HG03354 (cell line): ENCODE results near the gene KLHL40.

Experiments
- ATAC-seq: cut with Tn5 transposase; IDR thresholded peaks from one replicate; pipeline ENCODE4 v1.9.1; 2021; ENCODE audit warnings: mild to moderate bottlenecking; ENCODE audit not compliant: unreplicated experiment, poor library complexity, severe bottlenecking

Gene KLHL40

DNA sequence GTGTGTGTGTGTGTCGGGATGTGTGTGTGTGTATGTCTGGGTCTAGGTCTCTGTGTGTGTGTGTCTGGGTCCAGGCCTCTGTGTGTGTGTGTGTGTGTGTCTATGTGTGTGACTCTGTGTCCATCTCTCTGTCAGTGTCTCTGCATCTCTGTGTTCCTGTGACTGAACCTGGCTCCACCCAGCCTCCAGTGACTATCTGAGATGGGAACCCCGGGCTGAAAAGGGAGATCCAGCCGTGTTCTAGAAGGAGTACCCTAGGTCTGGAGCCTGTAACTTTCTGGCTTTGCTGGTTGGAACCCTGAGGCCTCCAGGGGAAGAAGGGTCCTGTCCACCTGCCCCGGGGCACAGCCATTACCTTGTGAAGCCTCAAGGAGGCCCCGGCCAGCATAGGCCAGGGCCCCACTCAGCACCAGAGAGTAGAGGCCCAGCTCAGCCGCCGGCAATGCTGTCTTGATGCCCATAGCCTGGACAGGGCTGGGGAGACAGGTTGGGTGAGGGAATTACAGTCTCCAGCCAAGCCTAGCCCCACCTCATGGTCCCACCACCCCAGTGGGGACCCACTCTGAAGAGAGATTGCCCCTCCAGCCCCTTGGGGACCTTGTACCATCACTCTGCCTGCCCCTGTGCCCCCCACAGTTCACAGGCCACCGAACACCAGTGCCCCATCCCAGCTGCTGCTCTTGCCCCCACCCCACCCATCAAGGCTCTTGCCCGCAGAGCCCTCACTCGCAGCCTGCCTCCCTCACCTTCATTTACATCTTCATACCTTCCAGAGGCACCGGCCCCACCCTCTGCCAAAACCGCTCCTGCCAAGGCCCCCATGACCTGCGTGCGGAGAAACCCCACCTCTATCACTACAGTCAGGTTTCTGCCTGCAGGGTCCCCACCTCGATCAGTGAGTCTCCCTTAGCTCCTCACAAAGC lies 15.3 kb downstream of the KLHL40 start:
- ATAC-seq = no peak

DNA sequence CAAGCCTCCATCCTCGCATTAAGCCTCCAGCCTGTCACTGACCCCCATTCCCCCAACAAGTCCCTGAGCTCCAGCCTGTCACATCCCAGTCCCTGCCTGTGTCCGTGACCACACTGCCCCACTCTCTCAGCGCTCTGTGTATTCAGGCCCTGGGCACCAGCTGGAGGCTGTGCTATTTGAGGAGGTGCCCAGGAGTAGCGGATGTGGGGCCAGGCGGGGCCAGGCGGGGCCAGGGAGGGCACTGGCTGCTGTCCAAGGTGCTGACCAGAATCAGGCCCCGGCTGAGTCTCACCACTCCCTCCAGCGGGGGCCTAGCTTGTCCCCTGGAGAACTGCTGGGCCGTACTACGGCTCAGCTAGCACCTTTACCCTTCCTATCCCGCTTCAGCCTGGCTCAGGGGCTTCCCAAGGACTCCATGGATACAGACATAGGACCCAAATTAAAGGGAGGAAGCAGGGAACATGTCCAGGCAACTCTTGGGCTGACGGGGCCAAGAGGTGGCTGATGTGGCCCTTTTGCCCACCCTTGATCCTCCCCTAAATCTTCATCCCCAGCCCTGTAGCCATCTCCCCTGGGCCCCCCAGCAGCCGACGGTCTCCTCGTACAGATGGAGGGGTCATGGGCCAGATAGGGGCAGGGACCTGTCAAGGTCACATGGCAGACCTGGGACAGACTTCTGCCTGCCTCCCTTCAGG lies 16.2 kb downstream of the KLHL40 start:
- no peak for ATAC-seq

DNA sequence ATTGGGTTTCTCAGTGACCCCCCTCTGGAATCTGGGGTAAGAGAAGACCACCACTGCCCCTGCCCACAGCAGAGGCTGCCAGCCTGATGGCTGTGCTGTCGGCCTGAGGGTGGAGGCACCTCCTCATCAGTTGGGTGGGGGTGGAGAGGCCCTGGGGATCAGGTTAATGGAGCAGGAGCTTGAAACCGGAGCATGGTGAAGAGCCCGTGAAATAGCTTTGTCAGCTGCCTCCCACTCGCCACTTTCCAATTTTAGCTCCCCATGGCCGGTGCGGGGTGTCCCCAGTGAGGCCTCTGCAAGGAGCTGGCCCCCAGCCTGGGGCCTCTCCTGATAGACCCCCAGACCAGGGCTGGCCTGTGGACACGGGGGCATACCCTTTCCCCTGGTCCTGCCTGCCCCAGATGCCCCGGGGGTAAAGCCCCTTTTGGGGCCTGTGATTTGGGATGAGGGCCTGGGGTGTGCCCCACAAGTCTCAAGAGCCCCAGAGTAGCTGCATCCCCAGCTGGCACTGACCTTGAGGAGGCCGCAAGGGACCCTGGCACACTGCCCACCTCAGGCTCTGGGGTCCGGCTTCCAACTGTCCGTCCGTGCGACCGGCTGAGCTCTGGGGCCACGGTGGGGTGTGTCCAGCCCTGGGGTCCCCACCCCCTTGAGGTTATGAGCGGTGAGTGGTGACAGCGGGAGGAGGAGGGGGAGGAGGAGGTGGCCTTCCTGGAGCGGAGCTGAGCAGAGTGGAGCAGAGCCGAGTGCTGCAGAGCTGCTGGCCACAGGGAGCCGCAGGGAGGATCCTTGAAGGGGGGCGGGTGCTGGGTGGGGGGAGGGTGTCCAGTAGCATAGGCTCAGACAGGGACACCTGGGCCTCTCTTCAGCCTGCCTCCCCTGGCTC lies 17.0 kb downstream of the KLHL40 start, which contains the start of gene HHATL:
HHATL (minus strand) TSS at position 733 of the 886 bp plus-strand sequence. CDS start 1,972 bp downstream, outside the sequence.
- no peak for ATAC-seq

GRCh38 chr3:42702982-42703694 lies 17.8 kb downstream of the KLHL40 start:
- ATAC-seq = no peak

GRCh38 chr3:42703695-42704025 lies 18.3 kb downstream of the KLHL40 start:
- ATAC-seq = no peak

- no peak for ATAC-seq
Measured at GRCh38 chr3:42704136-42704841, 19.0 kb downstream of the KLHL40 start.

DNA sequence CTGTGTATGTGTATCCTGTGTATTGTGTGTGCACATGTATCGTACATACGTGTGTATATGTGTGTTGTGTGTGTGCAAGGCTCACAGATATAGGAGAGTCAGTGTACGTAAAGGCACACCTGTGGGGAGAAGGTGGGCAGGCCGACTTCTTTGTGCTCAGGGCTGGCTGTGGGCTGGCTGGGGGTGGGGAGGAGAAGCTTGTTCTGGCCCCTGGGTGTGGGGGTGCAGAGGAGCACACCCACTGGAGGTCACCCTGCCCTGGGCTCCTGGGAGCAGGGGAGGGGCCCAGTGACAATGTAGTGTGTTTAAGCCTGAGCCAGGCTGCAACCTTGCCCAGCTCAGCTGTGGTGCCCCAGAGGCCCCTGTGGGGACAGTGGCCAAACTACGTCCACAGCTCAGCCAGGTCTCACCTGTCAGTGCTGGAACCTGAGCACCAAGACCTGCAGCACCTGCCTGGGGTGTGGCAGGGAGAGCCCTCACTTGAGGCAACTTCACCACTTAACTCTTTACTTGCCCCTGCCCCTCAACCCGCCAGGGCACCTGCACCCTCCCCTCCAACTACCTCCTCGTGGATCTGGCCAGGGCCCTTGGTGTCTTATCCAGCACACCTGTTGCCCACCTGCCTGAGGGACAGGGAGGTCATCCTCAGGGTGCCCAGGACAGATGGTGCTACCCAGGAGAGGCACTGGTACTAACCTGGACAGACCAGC lies 19.9 kb downstream of the KLHL40 start:
- no peak for ATAC-seq

DNA sequence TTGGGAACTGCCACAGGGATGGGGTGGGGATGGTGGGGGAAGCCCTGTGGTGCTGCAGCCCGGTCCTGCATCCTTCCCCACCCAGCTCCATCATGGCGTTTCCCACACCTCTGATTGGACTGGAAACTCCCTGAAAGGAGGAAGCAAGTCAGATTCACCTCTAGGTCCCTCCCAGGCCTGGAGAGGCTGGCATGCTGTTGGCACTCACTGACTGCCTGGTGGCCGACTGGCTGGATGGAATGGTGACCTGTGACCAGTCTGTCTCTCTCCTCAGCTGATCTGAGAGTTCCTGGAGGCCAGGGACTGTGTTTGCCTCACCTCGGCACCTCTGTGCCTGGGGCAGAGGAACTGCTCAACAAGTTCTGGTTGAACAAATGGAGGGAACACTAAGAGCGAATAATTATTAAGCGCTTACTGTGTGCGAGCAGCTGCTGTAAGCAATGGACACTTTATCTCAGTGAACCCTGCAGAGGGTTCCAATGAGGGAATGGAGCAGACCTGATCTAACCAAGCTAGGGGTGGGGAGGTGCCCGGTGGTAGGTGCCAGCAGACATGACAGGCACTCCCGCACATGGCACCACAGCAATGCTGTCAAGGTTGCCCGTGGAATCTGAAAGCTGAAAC lies 20.7 kb downstream of the KLHL40 start:
- no peak for ATAC-seq

- ATAC-seq = no peak
Measured at GRCh38 chr3:42706721-42707619, 21.6 kb downstream of the KLHL40 start.

- ATAC-seq = no peak
Measured at GRCh38 chr3:42707620-42708355, 22.5 kb downstream of the KLHL40 start.

- ATAC-seq = no peak
Measured at GRCh38 chr3:42708611-42709151, 23.3 kb downstream of the KLHL40 start.

DNA sequence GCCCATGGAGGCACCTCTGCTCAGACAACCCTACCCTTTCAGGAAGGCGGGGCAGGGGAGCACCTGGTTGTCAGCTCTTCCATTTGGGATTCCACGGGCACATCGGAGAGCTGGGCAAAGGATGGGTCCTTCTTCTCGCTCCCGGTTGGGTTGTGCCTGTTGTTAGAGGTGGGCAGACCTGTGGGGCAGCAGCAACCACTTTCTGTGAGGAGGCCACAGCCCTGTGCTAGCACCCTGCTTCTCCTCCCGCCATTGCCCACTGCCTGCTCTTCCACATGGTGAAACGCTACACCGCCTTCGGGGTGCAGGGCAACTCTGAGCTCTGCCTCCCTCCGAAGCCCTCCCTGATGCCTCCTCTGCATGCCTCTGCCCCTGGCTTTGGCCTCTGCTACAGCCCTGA lies 24.3 kb downstream of the KLHL40 start:
- no peak for ATAC-seq

DNA sequence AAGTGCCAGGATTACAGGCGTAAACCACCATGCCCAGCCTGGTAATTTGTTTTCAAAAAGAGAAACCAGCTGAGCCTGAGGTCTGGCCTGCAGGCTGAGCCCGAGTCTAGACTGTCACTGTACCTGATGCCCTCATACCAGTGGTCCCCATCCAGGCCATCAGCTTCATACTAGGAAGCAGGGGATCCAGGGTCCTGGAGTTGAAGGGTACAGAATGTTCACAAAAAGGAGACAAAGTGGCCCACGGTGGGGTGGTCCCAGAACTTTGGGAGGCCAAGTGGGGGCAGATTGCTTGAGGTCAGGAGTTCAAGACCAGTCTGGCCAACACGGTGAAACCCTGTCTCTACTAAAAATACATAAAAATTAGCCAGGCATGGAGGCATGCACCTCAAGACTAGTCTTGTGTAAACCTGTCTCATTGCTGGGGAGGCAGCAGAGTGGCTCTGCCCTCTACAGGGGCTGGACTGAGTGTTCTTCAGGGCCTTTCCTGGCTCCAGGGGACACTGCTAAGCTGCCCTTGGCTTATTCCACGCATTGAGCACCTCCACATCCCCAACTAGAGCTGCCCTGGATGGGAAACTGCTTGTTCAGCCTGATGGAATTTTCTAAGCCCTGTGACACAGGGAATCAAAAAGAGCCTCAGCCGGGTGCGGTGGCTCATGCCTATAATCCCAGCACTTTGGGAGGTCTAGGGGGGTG lies 25.1 kb downstream of the KLHL40 start:
- no peak for ATAC-seq

- ATAC-seq = no peak
Measured at GRCh38 chr3:42711491-42712343, 26.4 kb downstream of the KLHL40 start.

GRCh38 chr3:42712344-42712648 lies 27.0 kb downstream of the KLHL40 start:
- ATAC-seq = no peak
